Measurements from ENCODE around the gene YEATS2.
"Not testable (repeated sequence)": the region's sequence is repeated elsewhere in the genome, so short reads cannot be mapped to it uniquely, and the experiment has no call there.

YEATS2 gene

GRCh38 chr3:183680061-183680460 lies 17.5 kb upstream of the YEATS2 start:
- DNase-seq (ENCODE audit: extremely low read depth, low read depth), result no peak
- H3K4me3 ChIP-seq (replicated peaks; ENCODE audit: low read depth, low read length), result no peak overlapping the region

GRCh38 chr3:183687705-183688104 lies 9.9 kb upstream of the YEATS2 start:
- DNase-seq (ENCODE audit: extremely low read depth, low read depth), result no peak
- no peak overlapping the region for H3K4me3 ChIP-seq (replicated peaks; ENCODE audit: low read depth, low read length)
- no peak for TF ChIP-seq CTCF (IDR thresholded peaks at IDR 0.05; ENCODE audit: low read depth, low read length, missing control alignments)

More at GRCh38 chr3:183680061-183680460, 17.5 kb upstream of the YEATS2 start:
- no peak for TF ChIP-seq CTCF (IDR thresholded peaks at IDR 0.05; ENCODE audit: low read depth, low read length, missing control alignments)

- no peak for TF ChIP-seq CTCF (IDR thresholded peaks at IDR 0.05; ENCODE audit: low read depth, low read length, missing control alignments)
- DNase-seq (ENCODE audit: extremely low read depth, low read depth), result no peak
- no peak overlapping the region for H3K4me3 ChIP-seq (replicated peaks; ENCODE audit: low read depth, low read length)
Observed at GRCh38 chr3:183688874-183689273, 8.7 kb upstream of the YEATS2 start.

- DNase-seq (ENCODE audit: extremely low read depth, low read depth); H3K4me3 ChIP-seq (replicated peaks; ENCODE audit: low read depth, low read length): not testable (repeated sequence)
Observed at GRCh38 chr3:183689621-183690020, 8.0 kb upstream of the YEATS2 start.

- no peak for TF ChIP-seq CTCF (IDR thresholded peaks at IDR 0.05; ENCODE audit: low read depth, low read length, missing control alignments)
- DNase-seq (ENCODE audit: extremely low read depth, low read depth), result no peak
- no peak overlapping the region for H3K4me3 ChIP-seq (replicated peaks; ENCODE audit: low read depth, low read length)
Observed at GRCh38 chr3:183690402-183690995, 7.1 kb upstream of the YEATS2 start.

GRCh38 chr3:183692436-183692835 lies 5.2 kb upstream of the YEATS2 start:
- no peak overlapping the region for H3K4me3 ChIP-seq (replicated peaks; ENCODE audit: low read depth, low read length)
- DNase-seq (ENCODE audit: extremely low read depth, low read depth), result no peak
- no peak for TF ChIP-seq CTCF (IDR thresholded peaks at IDR 0.05; ENCODE audit: low read depth, low read length, missing control alignments)

- H3K4me3 ChIP-seq (replicated peaks; ENCODE audit: low read depth, low read length), result no peak overlapping the region
- DNase-seq (ENCODE audit: extremely low read depth, low read depth), result no peak
- no peak for TF ChIP-seq CTCF (IDR thresholded peaks at IDR 0.05; ENCODE audit: low read depth, low read length, missing control alignments)
Observed at GRCh38 chr3:183695569-183696364, 1.8 kb upstream of the YEATS2 start.
